ENCODE data around the gene DUSP22.

- no peak for TF ChIP-seq MXI1 (IDR thresholded peaks at IDR 0.05; ENCODE audit: low read depth, low read length)
- TF ChIP-seq NFE2 (IDR thresholded peaks at IDR 0.05; ENCODE audit: low read depth): no peak
- TF ChIP-seq GABPA (tag; conservative IDR thresholded peaks at IDR 0.05; ENCODE audit: low read depth): no peak
- TF ChIP-seq, protein P1, sequence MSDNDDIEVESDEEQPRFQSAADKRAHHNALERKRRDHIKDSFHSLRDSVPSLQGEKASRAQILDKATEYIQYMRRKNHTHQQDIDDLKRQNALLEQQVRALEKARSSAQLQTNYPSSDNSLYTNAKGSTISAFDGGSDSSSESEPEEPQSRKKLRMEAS (CRISPR knock-in tag; IDR thresholded peaks at IDR 0.05): no peak
- no peak for TF ChIP-seq TARDBP (IDR thresholded peaks at IDR 0.05)
- no peak for TF ChIP-seq ZNF395 (CRISPR knock-in tag; IDR thresholded peaks at IDR 0.05)
- TF ChIP-seq CTCF (IDR thresholded peaks at IDR 0.05 in 2 of 3, conservative IDR thresholded peaks at IDR 0.05 in 1 of 3; ENCODE audit: insufficient read depth in 2 of 3, low read depth in 1 of 3, low read length in 3 of 3): no peak
- TF ChIP-seq, protein P2, sequence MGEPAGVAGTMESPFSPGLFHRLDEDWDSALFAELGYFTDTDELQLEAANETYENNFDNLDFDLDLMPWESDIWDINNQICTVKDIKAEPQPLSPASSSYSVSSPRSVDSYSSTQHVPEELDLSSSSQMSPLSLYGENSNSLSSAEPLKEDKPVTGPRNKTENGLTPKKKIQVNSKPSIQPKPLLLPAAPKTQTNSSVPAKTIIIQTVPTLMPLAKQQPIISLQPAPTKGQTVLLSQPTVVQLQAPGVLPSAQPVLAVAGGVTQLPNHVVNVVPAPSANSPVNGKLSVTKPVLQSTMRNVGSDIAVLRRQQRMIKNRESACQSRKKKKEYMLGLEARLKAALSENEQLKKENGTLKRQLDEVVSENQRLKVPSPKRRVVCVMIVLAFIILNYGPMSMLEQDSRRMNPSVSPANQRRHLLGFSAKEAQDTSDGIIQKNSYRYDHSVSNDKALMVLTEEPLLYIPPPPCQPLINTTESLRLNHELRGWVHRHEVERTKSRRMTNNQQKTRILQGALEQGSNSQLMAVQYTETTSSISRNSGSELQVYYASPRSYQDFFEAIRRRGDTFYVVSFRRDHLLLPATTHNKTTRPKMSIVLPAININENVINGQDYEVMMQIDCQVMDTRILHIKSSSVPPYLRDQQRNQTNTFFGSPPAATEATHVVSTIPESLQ (CRISPR knock-in tag; IDR thresholded peaks at IDR 0.05): no peak
- TF ChIP-seq, protein P3, sequence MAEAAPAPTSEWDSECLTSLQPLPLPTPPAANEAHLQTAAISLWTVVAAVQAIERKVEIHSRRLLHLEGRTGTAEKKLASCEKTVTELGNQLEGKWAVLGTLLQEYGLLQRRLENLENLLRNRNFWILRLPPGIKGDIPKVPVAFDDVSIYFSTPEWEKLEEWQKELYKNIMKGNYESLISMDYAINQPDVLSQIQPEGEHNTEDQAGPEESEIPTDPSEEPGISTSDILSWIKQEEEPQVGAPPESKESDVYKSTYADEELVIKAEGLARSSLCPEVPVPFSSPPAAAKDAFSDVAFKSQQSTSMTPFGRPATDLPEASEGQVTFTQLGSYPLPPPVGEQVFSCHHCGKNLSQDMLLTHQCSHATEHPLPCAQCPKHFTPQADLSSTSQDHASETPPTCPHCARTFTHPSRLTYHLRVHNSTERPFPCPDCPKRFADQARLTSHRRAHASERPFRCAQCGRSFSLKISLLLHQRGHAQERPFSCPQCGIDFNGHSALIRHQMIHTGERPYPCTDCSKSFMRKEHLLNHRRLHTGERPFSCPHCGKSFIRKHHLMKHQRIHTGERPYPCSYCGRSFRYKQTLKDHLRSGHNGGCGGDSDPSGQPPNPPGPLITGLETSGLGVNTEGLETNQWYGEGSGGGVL (CRISPR knock-in tag; IDR thresholded peaks at IDR 0.05): no peak
- no peak for TF ChIP-seq POU5F1 (IDR thresholded peaks at IDR 0.05; ENCODE audit: borderline replicate concordance, low read depth, low read length, partially characterized antibody)
- TF ChIP-seq POLR2A (conservative IDR thresholded peaks at IDR 0.05): no peak
- TF ChIP-seq JUNB (CRISPR knock-in tag; conservative IDR thresholded peaks at IDR 0.05): no peak
- TF ChIP-seq NONO (IDR thresholded peaks at IDR 0.05; ENCODE audit: low read depth in 2 of 2, low read length in 1 of 2): no peak
These were observed 48.1 kb downstream of the DUSP22 start for GRCh38 chr6:340186-340955.
